EL (cell line): ENCODE data around the gene C10orf67.
"Not testable (repeated sequence)": the region's sequence is repeated elsewhere in the genome, so short reads cannot be mapped to it uniquely, and the experiment has no call there.

Experiments used
- DNase-seq: peaks from one replicate; pipeline ENCODE4 v3.0.0-alpha.2; 2016

The C10orf67 gene

DNA sequence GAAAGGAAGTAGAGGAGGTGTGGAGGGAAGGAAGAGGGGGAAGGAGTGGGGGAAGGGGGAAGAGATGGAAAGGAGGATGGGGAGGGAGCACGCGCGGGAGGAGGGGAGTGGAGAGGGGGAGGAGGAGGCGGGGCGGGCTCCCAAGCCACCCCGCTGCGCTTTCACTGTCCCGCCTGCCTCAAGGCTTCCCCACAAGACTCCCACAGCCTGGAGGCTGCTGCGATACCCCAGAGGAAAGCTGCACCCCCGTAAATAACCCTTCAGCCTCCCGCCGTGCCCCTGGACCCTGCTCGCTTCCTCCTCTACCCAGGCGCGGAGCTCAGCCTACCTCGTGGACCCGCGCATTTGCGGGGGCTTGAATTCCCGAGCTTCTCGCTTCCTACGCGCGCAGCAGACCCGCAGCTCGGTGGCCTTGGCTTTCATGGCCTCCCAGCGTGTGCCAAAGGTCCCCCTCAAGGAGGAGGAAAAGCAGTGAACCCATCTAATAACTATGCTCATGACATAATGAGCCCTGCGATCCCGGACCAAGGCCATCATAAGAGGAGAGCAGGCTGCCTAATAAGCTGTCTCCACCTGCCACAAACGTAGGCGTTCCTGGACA lies at the start of gene C10orf67:
C10orf67 (minus strand) TSS at position 557 of the 601 bp plus-strand sequence; CDS start at position 534, 23 bp downstream.
- peak; percentile 82 for DNase-seq

GRCh38 chr10:23391821-23392220 lies 47.2 kb upstream of the C10orf67 start:
- no peak for DNase-seq

DNA sequence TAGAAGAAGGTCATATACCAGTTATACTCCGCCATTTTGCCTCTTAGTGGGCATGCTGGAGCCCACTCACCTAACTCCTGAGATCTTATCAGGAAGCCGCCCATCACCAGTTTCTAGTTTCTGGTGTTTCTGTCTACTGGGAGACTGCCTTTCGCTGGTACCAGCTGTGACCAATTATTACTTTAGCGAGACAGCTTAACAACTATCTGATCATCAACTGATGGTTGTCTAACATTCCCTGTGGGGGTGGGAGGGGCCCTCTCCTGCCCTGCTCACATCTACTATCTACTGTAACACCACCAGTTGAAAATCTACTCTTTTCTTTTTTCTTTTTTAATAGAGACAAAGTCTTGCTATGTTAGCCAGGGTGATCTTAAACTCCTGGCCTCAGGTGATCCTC lies 46.2 kb upstream of the C10orf67 start:
- no peak for DNase-seq

- DNase-seq: not testable (repeated sequence)
Measured at GRCh38 chr10:23390408-23390807, 45.8 kb upstream of the C10orf67 start.

DNA sequence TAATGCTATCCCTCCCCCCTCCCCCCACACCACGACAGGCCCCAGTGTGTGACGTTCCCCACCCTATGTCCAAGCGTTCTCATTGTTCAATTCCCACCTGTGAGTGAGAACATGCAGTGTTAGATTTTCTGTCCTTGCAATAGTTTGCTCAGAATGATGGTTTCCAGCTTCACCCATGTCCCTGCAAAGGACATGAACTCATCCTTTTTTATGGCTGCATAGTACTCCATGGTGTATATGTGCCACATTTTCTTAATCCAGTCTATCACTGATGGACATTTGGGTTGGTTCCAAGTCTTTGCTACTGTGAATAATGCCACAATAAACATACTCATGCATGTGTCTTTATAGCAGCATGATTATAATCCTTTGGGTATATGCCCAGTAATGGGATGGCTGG lies 42.9 kb upstream of the C10orf67 start:
- DNase-seq: not testable (repeated sequence)

GRCh38 chr10:23386052-23386451 lies 41.5 kb upstream of the C10orf67 start:
- no peak for DNase-seq

- DNase-seq: peak; percentile 71
Measured at GRCh38 chr10:23384364-23384763, 39.8 kb upstream of the C10orf67 start.

GRCh38 chr10:23383637-23384036 lies 39.0 kb upstream of the C10orf67 start:
- no peak for DNase-seq

DNA sequence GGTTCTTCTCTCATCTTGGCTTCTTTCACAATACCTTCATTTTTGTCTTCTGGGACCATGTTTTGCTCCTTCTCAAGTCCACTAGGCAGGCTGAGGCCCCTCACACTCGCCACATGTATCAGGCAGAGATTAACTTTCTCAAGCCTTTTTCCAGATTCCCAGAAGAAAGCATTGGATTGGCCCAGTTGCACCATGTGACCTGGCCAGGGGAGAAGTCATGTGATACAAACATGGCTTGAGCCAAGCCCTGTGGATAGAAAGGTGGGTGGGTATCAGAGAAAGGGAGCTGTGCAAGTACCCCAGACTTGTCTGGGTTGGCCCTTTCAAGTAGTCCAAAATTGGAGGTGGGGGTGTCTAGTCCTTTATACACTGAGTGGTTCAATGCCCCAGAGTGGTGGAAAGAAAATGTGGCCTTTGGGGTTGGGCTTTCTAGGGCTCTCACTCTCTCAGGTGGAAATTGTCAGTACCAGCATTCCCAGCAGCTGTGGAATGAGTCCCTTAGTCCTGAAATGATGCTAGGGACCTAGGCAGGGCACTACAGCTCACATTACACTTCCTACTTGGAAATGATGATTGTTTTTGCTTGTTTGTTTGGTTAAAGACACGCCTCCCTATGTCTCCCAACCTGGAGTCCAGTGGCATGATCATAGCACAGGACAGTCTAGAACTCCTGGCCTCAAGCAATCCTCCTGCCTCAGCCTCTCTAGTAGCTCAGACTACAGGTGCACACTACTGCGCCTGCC lies 36.9 kb upstream of the C10orf67 start:
- no peak for DNase-seq

DNA sequence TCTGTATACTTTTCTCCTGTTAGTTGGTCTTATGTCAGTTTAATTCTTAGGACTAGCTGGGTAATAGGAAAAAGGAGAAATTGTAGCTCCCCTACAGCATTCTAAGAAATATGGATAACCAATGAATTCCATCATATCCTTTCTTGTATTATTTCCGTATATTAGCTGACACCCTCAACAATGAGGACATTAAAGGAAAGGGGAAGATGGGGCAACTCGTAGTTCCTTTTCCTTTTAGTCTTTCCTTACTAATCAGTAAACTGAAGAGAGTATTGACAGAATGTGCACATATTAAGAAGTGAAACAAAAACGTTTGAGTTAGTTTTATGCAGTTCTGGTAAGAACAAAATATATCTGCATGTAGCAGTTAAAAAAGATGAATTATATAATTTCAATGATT lies 35.1 kb upstream of the C10orf67 start:
- DNase-seq: no peak

DNA sequence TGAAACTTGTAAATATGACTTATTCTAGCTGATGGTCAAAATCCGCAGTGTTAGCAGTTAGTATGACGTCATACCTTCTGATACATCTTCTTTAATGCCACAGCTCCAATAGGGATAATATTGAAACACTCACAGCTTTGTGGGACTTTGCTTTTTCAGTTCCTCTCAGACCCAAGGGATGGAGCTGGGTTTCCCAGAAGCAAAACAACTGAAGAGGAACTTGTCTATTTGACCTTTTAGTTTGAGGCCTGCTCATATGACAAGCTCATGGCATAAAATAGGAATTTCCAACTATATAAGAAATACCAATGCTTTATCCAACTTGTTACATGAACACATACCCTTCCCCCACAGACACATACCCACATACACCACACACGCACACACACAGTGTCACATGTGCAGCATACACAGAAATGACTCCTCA lies 31.6 kb upstream of the C10orf67 start:
- no peak for DNase-seq

DNA sequence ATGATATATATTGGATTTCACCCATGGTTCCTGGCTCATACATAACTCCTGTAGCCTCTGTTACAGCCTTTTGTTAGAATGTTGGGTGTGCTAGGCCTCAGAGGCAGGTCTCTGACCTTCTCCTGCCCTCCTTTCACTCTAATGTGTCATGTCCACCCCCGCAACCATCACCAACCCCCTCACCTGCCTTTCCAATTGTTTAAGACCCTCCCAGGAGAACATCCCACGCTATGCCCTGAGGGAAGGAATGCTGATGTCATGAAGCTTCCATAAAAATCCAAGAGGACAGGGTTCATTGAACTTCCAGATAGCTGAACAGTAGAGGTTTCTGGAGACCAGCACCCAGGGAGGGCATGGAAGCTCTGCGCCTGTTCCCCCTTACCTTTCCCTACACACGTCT lies 30.8 kb upstream of the C10orf67 start:
- DNase-seq: peak; percentile 35

DNA sequence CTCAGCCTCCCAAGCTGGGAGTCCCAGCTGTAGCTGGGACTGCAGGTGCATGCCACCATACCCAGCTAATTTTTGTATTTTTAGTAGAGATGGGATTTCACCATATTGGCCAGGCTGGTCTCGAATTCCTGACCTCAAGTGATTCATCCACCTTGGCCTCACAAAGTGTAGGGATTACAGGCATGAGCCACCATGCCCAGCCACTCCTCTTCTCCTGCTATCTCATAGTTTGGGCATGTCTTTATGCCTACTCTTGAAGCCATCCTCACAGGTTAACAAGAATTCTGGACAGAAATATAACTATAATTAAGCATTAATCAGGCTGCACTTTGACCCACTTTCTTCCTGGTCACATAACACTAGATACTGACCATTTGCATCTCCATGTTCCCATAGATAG lies 28.6 kb upstream of the C10orf67 start:
- DNase-seq: peak; percentile 34

DNA sequence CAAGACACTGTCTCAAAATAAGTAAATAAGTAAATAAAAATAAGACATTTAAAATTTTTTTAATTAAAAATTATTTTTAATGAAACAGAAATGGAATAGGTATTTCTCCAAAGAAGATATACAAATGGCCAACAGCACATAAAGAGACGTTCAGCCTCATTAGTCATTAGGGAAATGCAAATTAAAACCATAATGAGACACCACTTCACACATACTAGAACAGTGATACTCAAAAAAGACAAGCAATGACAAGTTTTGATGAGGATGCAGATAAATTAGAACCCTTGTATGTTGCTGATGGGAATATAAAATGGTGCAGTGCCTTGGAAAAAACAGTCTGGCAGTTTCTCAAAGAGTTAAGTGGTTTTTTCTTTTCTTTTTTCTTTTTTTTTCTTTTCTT lies 26.5 kb upstream of the C10orf67 start:
- no peak for DNase-seq

- DNase-seq: peak; percentile 40
Measured at GRCh38 chr10:23370106-23370505, 25.5 kb upstream of the C10orf67 start.

GRCh38 chr10:23368816-23369640 lies 24.4 kb upstream of the C10orf67 start:
- DNase-seq: no peak

GRCh38 chr10:23367896-23368595 lies 23.4 kb upstream of the C10orf67 start:
- no peak for DNase-seq

GRCh38 chr10:23365417-23366030 lies 20.9 kb upstream of the C10orf67 start:
- not testable (repeated sequence) for DNase-seq

DNA sequence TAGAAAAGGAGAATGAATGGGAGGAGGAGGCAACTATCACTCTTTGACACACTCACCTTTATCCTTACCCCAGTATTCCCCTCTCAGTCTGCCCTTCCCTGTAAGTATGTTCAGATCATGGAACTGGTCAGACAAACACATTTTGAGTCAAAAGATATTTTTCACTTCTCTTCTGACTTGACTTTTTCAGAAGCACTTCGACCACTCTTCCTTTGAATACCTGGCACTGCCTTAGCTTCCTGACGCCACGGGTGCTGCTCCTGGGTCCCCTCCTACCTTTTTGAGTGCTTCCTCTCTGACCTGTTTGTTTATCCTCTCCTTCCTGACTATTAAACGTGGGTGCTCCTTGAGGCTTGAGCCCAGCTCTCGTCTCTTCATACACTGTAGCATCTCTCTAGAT lies 19.8 kb upstream of the C10orf67 start:
- DNase-seq: no peak

DNA sequence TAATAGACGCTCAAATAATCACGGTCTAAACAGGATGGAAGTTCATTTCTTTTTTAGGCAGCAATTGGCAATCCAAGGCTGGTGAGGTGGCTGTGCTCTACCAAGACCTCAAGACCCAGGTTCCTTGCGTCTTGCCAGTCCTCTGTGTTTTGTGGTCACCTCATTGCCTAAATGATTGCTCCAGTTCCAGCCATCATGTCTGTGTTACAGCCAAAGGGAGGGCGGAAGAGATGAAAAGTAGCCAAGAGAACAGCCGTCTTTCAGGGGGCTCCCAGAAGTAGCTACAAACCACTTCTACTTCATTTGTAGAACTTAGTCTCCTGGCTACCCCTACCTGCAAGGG lies 19.2 kb upstream of the C10orf67 start:
- no peak for DNase-seq

DNA sequence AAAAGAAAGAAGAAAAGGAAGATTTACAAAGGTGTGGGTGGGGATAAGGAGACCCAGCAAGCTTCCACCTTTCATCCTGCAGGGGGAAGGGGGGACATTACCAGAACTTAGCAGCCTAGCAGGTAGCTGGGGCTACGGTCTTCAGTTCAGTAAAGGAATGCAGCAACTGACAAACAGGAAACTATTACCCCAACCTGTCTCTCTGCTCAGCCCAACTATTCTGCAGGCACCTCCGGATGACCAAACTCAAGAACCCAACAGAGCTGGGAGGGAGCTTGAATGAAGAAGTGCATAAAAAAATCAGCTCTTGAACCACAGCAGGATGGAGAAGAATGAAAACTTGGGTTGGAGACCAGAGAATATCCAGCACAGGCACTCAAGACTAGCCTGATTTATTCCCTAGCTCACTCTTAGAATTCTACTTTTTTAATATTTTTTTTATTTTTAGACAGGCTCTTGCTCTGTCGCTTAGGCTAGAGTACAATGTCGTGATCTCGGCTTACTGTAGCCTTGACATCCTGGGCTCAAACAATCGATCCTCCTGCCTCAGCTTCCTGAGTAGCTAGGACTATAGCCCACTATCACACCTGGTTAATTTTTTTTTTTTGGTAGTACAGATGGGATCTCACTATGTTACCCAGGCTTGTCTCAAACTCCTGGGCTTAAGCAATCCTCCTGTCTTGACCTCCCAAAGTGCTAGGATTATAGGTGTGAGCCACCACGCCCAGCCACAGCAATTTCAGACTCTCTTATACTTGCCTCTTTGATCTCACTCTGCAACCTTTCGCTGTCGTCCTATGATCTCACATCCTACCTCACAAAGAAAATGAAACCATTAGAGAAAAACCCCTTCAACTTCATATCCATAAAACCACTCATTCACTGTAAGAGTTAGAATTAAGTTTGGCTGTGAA lies 18.5 kb upstream of the C10orf67 start:
- DNase-seq: no peak
